Ecto neural progenitor cell (in vitro differentiated cells): ENCODE measurements around the gene FRY.

Experiments used
- DNase-seq: peaks from one replicate; pipeline ENCODE4 v3.0.0-alpha.2; 2018; ENCODE audit warnings: low spot score

Gene FRY

DNA sequence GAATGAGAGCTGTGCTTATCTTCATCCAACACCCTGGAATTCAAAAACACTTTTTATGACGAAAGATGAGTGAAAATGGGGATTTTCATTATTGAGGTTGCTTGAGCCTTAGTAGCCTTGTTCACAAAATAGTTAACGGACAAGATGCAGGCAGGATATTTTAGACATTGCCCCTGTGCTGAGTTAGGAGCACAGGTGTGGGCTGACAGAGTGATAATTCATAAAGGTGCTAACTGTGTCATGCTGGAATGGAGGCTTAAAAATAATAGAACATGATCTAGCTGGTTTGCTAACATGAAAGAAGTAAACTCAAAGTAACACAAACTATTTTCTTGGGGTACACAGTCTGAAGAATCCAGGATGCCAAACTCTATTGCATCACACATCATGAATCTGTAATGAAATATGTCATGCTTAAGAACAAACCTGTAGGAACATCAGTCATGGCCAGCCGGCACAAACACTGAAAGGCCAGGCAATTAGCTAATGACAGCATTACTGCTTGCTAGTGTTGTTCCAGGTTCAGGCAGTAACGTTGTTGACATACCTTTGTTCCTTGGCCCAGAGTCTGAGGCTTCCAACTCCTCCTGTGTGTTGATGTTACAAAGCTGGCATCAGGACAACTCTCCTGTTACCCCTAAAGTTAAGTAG lies 55.3 kb downstream of the FRY start:
- DNase-seq, result no peak

GRCh38 chr13:32087955-32088747 lies 56.6 kb downstream of the FRY start:
- DNase-seq, result no peak

DNA sequence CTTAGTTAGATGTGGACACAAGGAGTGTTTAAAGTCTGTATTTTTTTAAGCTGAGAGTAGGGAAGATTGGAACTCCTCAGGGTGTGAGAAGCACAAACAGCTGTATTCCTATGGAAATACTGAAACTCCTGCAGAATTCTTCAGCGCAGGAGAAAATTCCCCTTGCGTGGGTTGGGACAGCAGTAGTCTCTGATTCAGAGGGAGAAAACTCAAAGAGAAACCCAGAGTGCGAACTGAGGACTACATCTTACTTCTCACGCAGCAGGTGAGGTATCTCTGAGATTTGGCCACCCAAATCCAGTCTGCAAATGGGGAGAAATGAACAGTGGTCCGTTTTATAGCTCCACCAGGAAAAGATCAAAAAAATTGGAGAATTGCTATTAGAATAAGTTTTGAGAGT lies 60.9 kb downstream of the FRY start:
- no peak for DNase-seq

- DNase-seq, result no peak
Measured at GRCh38 chr13:32093006-32093405, 61.4 kb downstream of the FRY start.

- no peak for DNase-seq
Measured at GRCh38 chr13:32098272-32098671, 66.7 kb downstream of the FRY start.

DNA sequence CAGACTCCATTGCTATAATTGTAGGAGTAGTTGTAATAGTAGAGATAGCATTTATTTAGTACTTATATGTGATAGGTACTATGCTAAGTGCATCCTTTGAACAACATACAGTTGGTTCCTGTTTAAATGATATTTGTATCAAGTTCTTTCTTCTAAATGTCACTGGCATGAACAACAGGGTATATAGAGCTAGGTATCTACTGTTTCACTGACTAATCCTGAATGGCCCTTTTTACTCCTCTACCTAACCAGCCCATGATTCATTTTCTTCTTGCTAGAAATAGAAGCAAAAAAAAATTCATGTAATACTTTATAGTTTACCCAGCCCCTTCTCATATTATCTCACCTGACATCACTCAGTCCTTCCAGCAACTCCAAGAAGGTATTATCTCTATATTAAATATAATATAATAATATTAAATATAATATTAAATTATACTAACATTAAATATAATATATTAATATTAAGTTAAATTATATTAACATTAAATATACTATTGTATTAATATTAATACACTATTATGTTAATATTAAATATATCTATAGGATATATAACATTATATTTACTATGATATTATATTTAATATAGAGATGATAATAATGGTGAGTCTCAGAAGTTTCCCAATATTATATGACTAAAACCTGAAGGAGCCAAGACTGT lies 74.2 kb downstream of the FRY start:
- no peak for DNase-seq

- no peak for DNase-seq
Measured at GRCh38 chr13:32107474-32107873, 75.9 kb downstream of the FRY start.

DNA sequence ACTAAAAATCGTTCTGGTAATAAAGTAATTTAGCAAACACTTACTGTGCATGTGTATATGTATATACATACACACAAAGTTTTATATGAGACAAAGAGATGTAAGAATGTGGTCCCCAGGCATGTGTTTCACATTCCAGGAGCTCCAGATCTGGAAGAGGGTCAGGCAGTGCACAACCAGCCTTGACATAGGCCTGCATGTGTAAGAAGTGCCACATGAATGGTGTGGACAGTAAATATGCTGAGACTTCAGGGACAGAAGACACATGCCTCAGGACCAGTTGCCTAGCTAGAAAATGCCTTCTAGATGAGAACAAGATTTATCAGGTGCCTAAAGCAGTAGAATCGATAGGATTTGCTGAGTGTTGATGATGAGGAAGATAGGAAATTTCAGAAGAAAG lies 76.4 kb downstream of the FRY start:
- no peak for DNase-seq

DNA sequence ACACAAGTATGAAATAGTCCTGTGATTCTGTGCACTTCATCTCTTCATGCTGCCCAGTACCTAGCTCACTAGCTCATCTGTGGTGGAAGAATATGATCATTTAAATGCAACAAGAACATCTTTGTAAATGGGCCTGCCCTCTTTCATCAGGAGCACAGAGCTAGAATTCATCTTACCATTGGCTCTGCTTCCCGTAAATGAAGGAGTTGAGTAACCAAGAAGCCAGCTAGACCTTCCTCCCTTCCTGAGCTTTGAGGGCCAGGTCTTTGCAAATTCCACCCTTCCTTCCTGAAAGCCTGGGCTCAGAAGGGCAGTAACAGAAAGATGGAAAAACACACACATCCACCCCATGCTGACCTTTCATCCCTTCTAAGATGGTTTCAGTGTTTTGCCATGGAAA lies 82.0 kb downstream of the FRY start:
- DNase-seq, result no peak

DNA sequence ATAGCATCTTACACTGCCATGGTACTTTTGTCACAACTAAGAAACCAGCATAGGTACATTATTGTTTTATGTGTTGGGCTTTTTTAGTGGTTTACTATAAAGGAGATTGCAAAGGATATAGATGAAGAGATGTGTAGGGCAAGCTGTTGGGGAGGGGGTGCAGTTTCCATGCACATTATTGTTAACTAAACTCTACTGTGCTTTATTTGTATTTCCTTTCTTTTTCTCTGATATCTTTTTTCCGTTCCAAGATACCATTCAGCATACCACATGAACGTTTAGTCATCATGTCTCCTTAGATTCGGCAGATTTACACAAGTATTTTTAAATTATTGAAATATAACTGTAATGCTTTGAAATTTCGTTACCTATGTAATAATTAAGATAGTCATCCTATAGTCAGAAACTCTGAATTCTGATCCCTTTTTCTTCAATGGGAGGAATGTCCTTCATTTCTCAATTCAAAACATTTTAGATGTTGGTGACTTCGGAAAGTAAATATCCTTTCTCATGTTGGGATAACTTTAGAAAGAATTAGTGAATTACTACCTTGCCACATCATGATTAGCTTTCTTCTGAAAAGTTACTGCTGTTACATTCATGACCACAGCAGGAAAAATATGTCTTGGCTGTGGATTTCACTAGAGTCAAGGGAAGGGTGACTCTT lies 82.8 kb downstream of the FRY start:
- no peak for DNase-seq

- DNase-seq, result no peak
Measured at GRCh38 chr13:32115066-32115465, 83.5 kb downstream of the FRY start.

DNA sequence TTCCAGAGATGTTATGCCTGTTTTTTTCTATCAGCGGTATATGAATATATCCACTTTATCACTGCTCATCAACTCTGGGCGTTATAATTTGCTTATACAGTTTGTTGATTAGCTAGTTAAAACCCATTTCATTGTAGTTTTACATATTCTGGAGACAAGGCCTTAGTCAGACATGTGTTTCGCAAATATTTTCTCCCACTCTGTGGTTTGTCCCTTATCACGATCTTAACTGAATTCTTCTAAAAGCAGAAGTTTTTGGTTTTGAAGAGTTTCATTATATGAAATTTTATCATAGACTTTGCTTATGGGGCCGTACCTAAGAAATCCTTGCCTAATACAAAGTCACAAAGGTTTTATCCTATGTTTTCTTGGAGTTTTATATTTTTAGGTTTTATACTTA lies 84.6 kb downstream of the FRY start:
- no peak for DNase-seq

DNA sequence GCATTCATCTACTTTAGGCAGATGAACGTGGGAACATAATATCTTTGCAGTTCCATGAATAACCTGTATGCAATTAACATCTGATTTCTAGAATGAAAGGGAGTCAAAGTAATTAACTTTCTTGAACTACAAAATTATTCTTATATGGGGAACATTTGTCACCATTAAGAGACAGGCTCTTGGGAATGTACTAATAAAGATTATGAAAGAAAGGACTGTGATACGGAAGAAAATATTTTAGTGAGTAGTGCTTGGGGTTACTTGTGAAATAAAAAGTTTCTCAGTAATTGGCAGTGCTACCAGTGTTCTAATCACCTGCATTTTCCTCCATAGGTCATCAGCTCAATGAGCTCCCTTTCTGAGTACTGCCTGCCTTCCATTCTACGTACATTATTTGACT lies 85.4 kb downstream of the FRY start:
- no peak for DNase-seq

DNA sequence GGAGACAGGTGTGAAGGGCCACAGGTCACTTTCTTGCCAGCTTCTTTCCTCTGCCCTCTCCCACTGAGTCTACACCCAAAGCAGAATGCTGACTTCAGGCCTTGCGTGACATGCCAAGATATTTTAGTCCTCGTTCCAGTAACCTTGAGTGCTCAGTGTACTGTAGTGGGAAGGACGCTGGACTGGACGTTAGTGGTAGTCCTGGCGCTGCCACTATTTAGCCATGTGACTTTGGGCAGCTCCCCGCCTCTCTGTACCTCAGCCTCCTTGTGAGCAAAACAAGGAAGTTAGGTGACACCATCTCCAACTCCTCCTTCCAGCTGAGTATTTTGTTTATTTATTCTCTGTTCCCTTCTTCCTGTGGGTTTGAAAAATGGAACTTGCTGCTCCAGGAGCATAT lies 86.1 kb downstream of the FRY start:
- DNase-seq, result no peak

- no peak for DNase-seq
Measured at GRCh38 chr13:32121316-32121715, 89.7 kb downstream of the FRY start.

GRCh38 chr13:32124743-32125142 lies 93.2 kb downstream of the FRY start:
- DNase-seq, result no peak

DNA sequence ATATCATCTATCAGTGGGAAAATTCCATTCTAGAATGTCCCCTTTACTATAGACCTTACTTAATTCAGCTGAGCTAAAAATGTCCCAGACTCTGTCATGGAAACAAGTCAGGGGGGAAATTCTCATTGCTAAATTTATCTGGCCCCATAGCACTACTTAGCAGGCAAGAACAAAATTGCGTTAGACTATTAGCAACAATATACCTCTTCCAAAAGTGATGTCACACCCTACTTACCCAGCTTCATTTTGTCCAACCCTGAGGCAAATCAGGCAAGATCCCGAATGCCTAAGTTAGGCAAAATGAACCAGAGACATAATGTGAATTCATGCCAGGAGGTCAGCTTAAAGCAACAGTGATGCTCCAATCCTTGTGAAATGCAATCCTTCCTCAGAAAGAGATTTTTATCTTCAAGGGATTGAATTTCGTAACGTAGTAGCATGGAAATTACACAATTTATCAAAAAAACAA lies 93.7 kb downstream of the FRY start:
- no peak for DNase-seq

DNA sequence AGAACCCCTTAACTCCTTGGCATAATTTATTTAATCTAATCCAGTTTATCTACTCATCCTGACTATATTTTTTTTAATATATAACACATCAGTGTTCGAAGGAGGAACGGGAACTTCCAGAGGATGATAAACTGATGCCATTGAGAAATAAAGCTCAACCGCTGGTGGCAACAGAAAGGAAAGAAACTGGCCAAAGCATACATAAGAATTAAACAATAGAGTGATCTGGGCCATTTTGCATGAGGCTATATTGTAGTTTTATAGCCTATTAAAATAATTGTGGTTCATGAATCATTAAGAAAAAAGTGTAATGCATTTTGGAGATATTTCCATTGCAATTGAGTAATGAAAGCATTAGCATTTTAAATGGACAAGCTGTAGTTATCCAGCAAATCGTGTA lies 94.2 kb downstream of the FRY start:
- DNase-seq, result no peak

- DNase-seq, result no peak
Measured at GRCh38 chr13:32126278-32126677, 94.7 kb downstream of the FRY start.

DNA sequence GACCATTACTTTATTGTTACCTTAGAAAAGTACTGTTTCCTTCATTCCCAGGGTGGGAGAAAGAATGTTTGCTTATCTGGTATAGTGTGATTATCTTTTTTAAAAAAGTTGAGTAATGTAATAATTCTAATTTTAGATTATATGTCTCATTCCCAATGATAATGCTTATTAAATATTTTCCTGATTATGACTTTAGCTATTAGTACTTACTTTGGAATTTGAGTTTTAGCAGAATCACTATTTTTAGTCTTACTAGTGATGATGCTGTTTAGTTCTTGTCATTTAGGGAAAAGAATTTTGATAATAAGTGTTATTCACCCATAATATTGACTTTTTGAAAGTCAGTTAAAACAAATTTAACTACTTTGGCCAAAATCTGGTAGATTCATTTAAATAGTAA lies 95.2 kb downstream of the FRY start:
- no peak for DNase-seq

DNA sequence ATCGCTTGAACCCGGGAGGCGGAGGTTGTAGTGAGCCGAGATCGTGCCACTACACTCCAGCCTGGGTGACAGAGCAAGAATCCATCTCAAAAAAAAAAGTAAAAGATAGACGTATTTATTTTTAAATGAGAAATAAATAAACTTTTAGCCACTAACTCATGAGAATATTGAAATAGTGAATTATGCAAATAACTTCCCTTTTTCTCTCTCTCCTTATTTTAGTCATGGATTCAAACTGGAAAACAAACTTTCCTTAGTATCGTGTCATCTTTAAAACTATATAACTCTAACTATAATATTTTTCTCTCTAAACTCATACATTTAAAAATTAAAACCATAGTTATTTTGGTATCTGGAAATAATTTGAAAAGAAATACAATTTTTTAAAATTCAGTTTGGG lies 96.1 kb downstream of the FRY start:
- DNase-seq, result no peak

- no peak for DNase-seq
Measured at GRCh38 chr13:32134241-32135055, 102.9 kb downstream of the FRY start.
